ENCODE results near the gene DLGAP1. TPM values are rescaled to one million over a fixed set of nuclear protein-coding genes. Genes with fewer than 3 reads are reported as not detected.

DLGAP1 gene
- total and polyA plus RNA-seq, 2 donors (not counting 1 experiment from before 2014, with no cell fraction given), result 0.07 to 0.61 TPM

GRCh38 chr18:3500016-3500415, 955.1 kb downstream of the DLGAP1 start:
- H3K9ac ChIP-seq (ENCODE audit: low read length), result peak overlapping the region; percentile 57
- H3K27me3 Mint-ChIP-seq, result peaks cover 22% of the 10 kb centered on the region
- no peaks in the 10 kb centered on the region for H3K9me3 Mint-ChIP-seq (ENCODE audit: insufficient read depth)
- no peaks in the 10 kb centered on the region for H3K79me2 ChIP-seq (ENCODE audit: control insufficient read depth, insufficient read depth, low read length)
- POLR2A ChIA-PET, result no interaction called here
- H3K4me1 Mint-ChIP-seq, result peaks cover 23% of the 10 kb centered on the region
- 30% methylated on average over 3 of the region's 5 CpGs for WGBS (ENCODE audit: insufficient coverage)
- CTCF ChIA-PET, result interaction anchor here (0.8 to 2.5 kb wide), 3 partner anchors 94 to 202 kb away, joined by 3 to 8 read pairs (median 4); no protein-coding TSS in a partner anchor
- H3K4me1 ChIP-seq (ENCODE audit: control insufficient read depth in 2 of 2, insufficient read depth in 2 of 2, low read length in 2 of 2), result peaks cover 10 to 18% of the 10 kb centered on the region in 2 donors
- no peak overlapping the region for H3K27ac Mint-ChIP-seq
- no peaks in the 10 kb centered on the region for H3K9me3 ChIP-seq (ENCODE audit: control extremely low read depth in 1 of 3, control insufficient read depth in 2 of 3, insufficient read depth in 1 of 3, low read length in 2 of 3)
- H2AFZ ChIP-seq (ENCODE audit: insufficient read depth, low read depth, low read length, poor library complexity, severe bottlenecking), result peak overlapping the region; percentile 69
- peaks cover 0 to 32% (median 20%) of the 10 kb centered on the region in 4 experiments for H3K27me3 ChIP-seq (replicated peaks in 1 of 4; ENCODE audit: control extremely low read depth in 1 of 4, control insufficient read depth in 3 of 4, insufficient read depth in 4 of 4, low read length in 3 of 4)
- H3K36me3 ChIP-seq (replicated peaks in 1 of 2; ENCODE audit: control extremely low read depth in 1 of 2, control insufficient read depth in 1 of 2, extremely low read depth in 1 of 2, insufficient read depth in 2 of 2, low read length in 1 of 2), result no peaks in the 10 kb centered on the region
- H3K4me2 ChIP-seq (replicated peaks; ENCODE audit: low read depth, low read length, poor library complexity, severe bottlenecking), result peak overlapping the region; percentile 80
- peak overlapping the region; percentile 81 for H3K4me3 Mint-ChIP-seq
- DNase-seq, result no peak
- intact Hi-C loops (cut with micrococcal nuclease), result no loop called here
- no peaks in the 10 kb centered on the region for H4K20me1 ChIP-seq (ENCODE audit: control insufficient read depth, insufficient read depth, low read length, poor library complexity, severe bottlenecking)
- H3K27ac ChIP-seq (ENCODE audit: low read length in 2 of 2), result no peak overlapping the region
- no peak for ATAC-seq (ENCODE audit: low read depth)
- peak overlapping the region in 1 of 5 experiments; percentile 58 for H3K4me3 ChIP-seq (ENCODE audit: control extremely low read depth in 1 of 5, extremely low read depth in 1 of 5, insufficient read depth in 1 of 5, low read depth in 2 of 5, low read length in 4 of 5)
- TF ChIP-seq EZH2 (IDR thresholded peaks at IDR 0.05; ENCODE audit: borderline replicate concordance, insufficient read depth, low read depth, low read length, poor library complexity, severe bottlenecking), result no peak
- TF ChIP-seq CTCF (IDR thresholded peaks at IDR 0.05), result no peak

- Mint-ChIP-seq H3K27me3 (peaks cover 18% of the 10 kb centered on the region), H3K9me3 (ENCODE audit: insufficient read depth) (no peaks in the 10 kb centered on the region), H3K4me3 (peak overlapping the region; percentile 81), H3K4me1 (peaks cover 26% of the 10 kb centered on the region), H3K27ac (no peak overlapping the region)
- H3K79me2 ChIP-seq (ENCODE audit: control insufficient read depth, insufficient read depth, low read length), result no peaks in the 10 kb centered on the region
- no peaks in the 10 kb centered on the region for H3K9me3 ChIP-seq (ENCODE audit: control extremely low read depth in 1 of 3, control insufficient read depth in 2 of 3, insufficient read depth in 1 of 3, low read length in 2 of 3)
- peak overlapping the region; percentile 57 for H3K9ac ChIP-seq (ENCODE audit: low read length)
- peak overlapping the region; percentile 80 for H3K4me2 ChIP-seq (replicated peaks; ENCODE audit: low read depth, low read length, poor library complexity, severe bottlenecking)
- POLR2A ChIA-PET, result no interaction called here
- peak overlapping the region in 4 of 5 experiments; percentile 18 to 58 (median 52) for H3K4me3 ChIP-seq (ENCODE audit: control extremely low read depth in 1 of 5, extremely low read depth in 1 of 5, insufficient read depth in 1 of 5, low read depth in 2 of 5, low read length in 4 of 5)
- H3K27ac ChIP-seq (ENCODE audit: low read length in 2 of 2), result no peak overlapping the region
- H3K36me3 ChIP-seq (replicated peaks in 1 of 2; ENCODE audit: control extremely low read depth in 1 of 2, control insufficient read depth in 1 of 2, extremely low read depth in 1 of 2, insufficient read depth in 2 of 2, low read length in 1 of 2), result no peaks in the 10 kb centered on the region
- H3K27me3 ChIP-seq (replicated peaks in 1 of 4; ENCODE audit: control extremely low read depth in 1 of 4, control insufficient read depth in 3 of 4, insufficient read depth in 4 of 4, low read length in 3 of 4), result peaks cover 0 to 32% (median 20%) of the 10 kb centered on the region in 4 experiments
- peak overlapping the region; percentile 69 for H2AFZ ChIP-seq (ENCODE audit: insufficient read depth, low read depth, low read length, poor library complexity, severe bottlenecking)
- DNase-seq (no peak), ATAC-seq (ENCODE audit: low read depth) (peak; percentile 23)
- intact Hi-C loops (cut with micrococcal nuclease), result no loop called here
- CTCF ChIA-PET, result interaction anchor here (0.8 to 2.5 kb wide), 6 partner anchors 18 to 202 kb away, joined by 3 to 8 read pairs (median 4); no protein-coding TSS in a partner anchor
- H4K20me1 ChIP-seq (ENCODE audit: control insufficient read depth, insufficient read depth, low read length, poor library complexity, severe bottlenecking), result no peaks in the 10 kb centered on the region
- WGBS (ENCODE audit: insufficient coverage), result 6% methylated on average over 4 of the region's 10 CpGs
- TF ChIP-seq EZH2 (IDR thresholded peaks at IDR 0.05; ENCODE audit: borderline replicate concordance, insufficient read depth, low read depth, low read length, poor library complexity, severe bottlenecking), result no peak
- TF ChIP-seq CTCF (IDR thresholded peaks at IDR 0.05), result no peak
- H3K4me1 ChIP-seq (ENCODE audit: control insufficient read depth in 2 of 2, insufficient read depth in 2 of 2, low read length in 2 of 2), result peaks cover 10 to 22% of the 10 kb centered on the region in 2 donors
These were observed 955.6 kb downstream of the DLGAP1 start for GRCh38 chr18:3499501-3499900.
